Cardiac muscle cell (in vitro differentiated cells and primary cell): ENCODE results near the gene DPF3. TPM values are rescaled to one million over a fixed set of nuclear protein-coding genes. Genes with fewer than 3 reads are reported as not detected.
A peak's percentile ranks its signal among the peaks of the same experiment; 100 is the strongest.
"Not testable (repeated sequence)": the region's sequence is repeated elsewhere in the genome, so short reads cannot be mapped to it uniquely, and the experiment has no call there.

Experiments
- DNase-seq, 2 donors: peaks; one replicate each; pipeline versions ENCODE4 v3.0.0 to v3.0.0-alpha.2; 2010 to 2017; ENCODE audit warnings: low read depth in 1 of 2, low spot score in 1 of 2
- H3K27ac ChIP-seq: fragments of 200-600 bp; sonication (generic); 2 replicates; pipeline ENCODE4 v1.5.1; 2016
- H3K27me3 ChIP-seq: fragments of 200-600 bp; sonication (generic); 2 replicates; pipeline ENCODE4 v1.6.0; 2016; ENCODE audit warnings: control low read depth
- H3K36me3 ChIP-seq: fragments of 200-600 bp; sonication (generic); 2 replicates; pipeline ENCODE4 v1.5.1; 2016; ENCODE audit warnings: control low read depth
- H3K4me1 ChIP-seq: fragments of 200-600 bp; sonication (generic); 2 replicates; pipeline ENCODE4 v1.8.1; 2017; ENCODE audit warnings: low read depth, mild to moderate bottlenecking, mixed run types
- H3K4me3 ChIP-seq: fragments of 200-600 bp; sonication (generic); 2 replicates; pipeline ENCODE4 v1.5.1; 2016; ENCODE audit warnings: mild to moderate bottlenecking
- H3K9me3 ChIP-seq: fragments of 200-600 bp; sonication (generic); 2 replicates; pipeline ENCODE4 v1.5.1; 2017; ENCODE audit warnings: low read depth, mild to moderate bottlenecking, control low read depth
- CTCF ChIP-seq: IDR thresholded peaks from 2 replicates; pipeline ENCODE4 v1.5.1; 2012; ENCODE audit warnings: low read depth, mild to moderate bottlenecking, low read length
- polyA plus RNA-seq: library from polyadenylated mRNA; unstranded; fragments of >200 nt; fragmentation: Nextera tagmentation; extraction: Ambion mirVana; gene quantifications from 2 replicates; pipeline ENCODE4 v1.2.1, GENCODE V29; 2016
- total RNA-seq: library from RNA; depleted of rRNA; stranded (reverse); fragments of >200 nt; gene quantifications from 2 replicates; pipeline ENCODE4 v1.2.3, GENCODE V29; 2016

The DPF3 gene
- total and polyA plus RNA-seq, 2 experiments from 2014 or later, result 25.9 to 84.8 TPM

GRCh38 chr14:72753044-72753710 lies 140.7 kb downstream of the DPF3 start:
- Histone ChIP-seq H3K4me3 (no peak overlapping the region), H3K9me3 (no peaks in the 10 kb centered on the region), H3K4me1 (peaks cover 11% of the 10 kb centered on the region), H3K36me3 (peaks cover 6% of the 10 kb centered on the region), H3K27me3 (no peaks in the 10 kb centered on the region), H3K27ac (no peak overlapping the region)
- no peak for DNase-seq
- no peak for TF ChIP-seq CTCF

GRCh38 chr14:72752034-72752412 lies 141.9 kb downstream of the DPF3 start:
- Histone ChIP-seq H3K4me3 (no peak overlapping the region), H3K9me3 (no peaks in the 10 kb centered on the region), H3K27ac (peak overlapping the region; percentile 10), H3K27me3 (no peaks in the 10 kb centered on the region), H3K36me3 (peaks cover 6% of the 10 kb centered on the region), H3K4me1 (peaks cover 11% of the 10 kb centered on the region)
- no peak for DNase-seq
- TF ChIP-seq CTCF, result no peak

GRCh38 chr14:72751276-72752033 lies 142.4 kb downstream of the DPF3 start:
- Histone ChIP-seq H3K4me1 (peaks cover 11% of the 10 kb centered on the region), H3K27ac (peak overlapping the region; percentile 10), H3K4me3 (no peak overlapping the region), H3K27me3 (no peaks in the 10 kb centered on the region), H3K36me3 (peaks cover 6% of the 10 kb centered on the region), H3K9me3 (no peaks in the 10 kb centered on the region)
- no peak for TF ChIP-seq CTCF
- DNase-seq, result no peak

GRCh38 chr14:72748921-72749320 lies 145.0 kb downstream of the DPF3 start:
- H3K27ac ChIP-seq, H3K27me3 ChIP-seq, DNase-seq, H3K4me3 ChIP-seq, H3K4me1 ChIP-seq, H3K36me3 ChIP-seq, H3K9me3 ChIP-seq: not testable (repeated sequence)

- Histone ChIP-seq H3K27me3 (no peaks in the 10 kb centered on the region), H3K9me3 (no peaks in the 10 kb centered on the region), H3K4me1 (peaks cover 8% of the 10 kb centered on the region), H3K27ac (no peak overlapping the region), H3K36me3 (peaks cover 6% of the 10 kb centered on the region), H3K4me3 (no peak overlapping the region)
- TF ChIP-seq CTCF, result no peak
- no peak for DNase-seq
These were observed 146.2 kb downstream of the DPF3 start for GRCh38 chr14:72747652-72748051.
